GM12801 (cell line): ENCODE results near the gene CORO2B.

ENCODE experiments used
- CTCF ChIP-seq: IDR thresholded peaks from one replicate; pipeline ENCODE4 v1.5.1; 2011; ENCODE audit warnings: control low read depth; ENCODE audit not compliant: insufficient read length; ENCODE audit errors: extremely low read depth

Gene CORO2B

GRCh38 chr15:68578980-68579935, at the start of gene CORO2B:
Gene CORO2B (plus strand): TSS chr15:68578993. CDS start chr15:68579263, 270 bp downstream.
- TF ChIP-seq CTCF: no peak

- no peak for TF ChIP-seq CTCF
Observed at GRCh38 chr15:68531387-68532179, 47.2 kb upstream of the CORO2B start.

- TF ChIP-seq CTCF: no peak
Observed at GRCh38 chr15:68536331-68537095, 42.3 kb upstream of the CORO2B start.

GRCh38 chr15:68537097-68537496, 41.7 kb upstream of the CORO2B start:
- no peak for TF ChIP-seq CTCF

GRCh38 chr15:68537506-68537905, 41.3 kb upstream of the CORO2B start:
- TF ChIP-seq CTCF: no peak

GRCh38 chr15:68538311-68538710, 40.5 kb upstream of the CORO2B start:
- TF ChIP-seq CTCF: no peak

- no peak for TF ChIP-seq CTCF
Observed at GRCh38 chr15:68541743-68542142, 37.0 kb upstream of the CORO2B start.
